CD4-positive, alpha-beta T cell (primary cell): Measurements from ENCODE around the gene D2HGDH. TPM values are rescaled to one million over a fixed set of nuclear protein-coding genes. Genes with fewer than 3 reads are reported as not detected.

Source experiments
- ATAC-seq: fragments of 200-7000 bp; cut with Tn5 transposase; one replicate; pipeline ENCODE4 v1.10.0; 2022; ENCODE audit warnings: mild to moderate bottlenecking; ENCODE audit not compliant: poor library complexity
- CTCF ChIA-PET: fragments of 350-600 bp; sonication (Branson Sonifier 250); formaldehyde crosslinking; loops from one replicate; lab custom pipeline; 2021; ENCODE audit warnings: antibody characterized with exemption, inconsistent platforms; lab: Charles Lee
- POLR2A ChIA-PET: fragments of 350-600 bp; sonication (Branson Sonifier 250); formaldehyde crosslinking; loops from one replicate; lab custom pipeline; 2021; ENCODE audit warnings: antibody characterized with exemption, inconsistent platforms; lab: Charles Lee
- DNase-seq, 14 experiments: peaks; one replicate each; pipeline ENCODE4 v3.0.0-alpha.2; 2013 to 2020; ENCODE audit warnings: mixed read lengths in 2 of 14
- H3K27ac ChIP-seq, 2 donors: one replicate each; pipeline versions ENCODE4 v1.5.1 to v1.7.0; 2013; ENCODE audit warnings: low read length in 2 of 2, low read depth in 1 of 2, mild to moderate bottlenecking in 1 of 2
- H3K27me3 ChIP-seq, 2 experiments: 1 replicate in 1 of 2; 2 replicates in 1 of 2; pipeline versions ENCODE4 v1.6.1 to v1.7.0; 2013; ENCODE audit warnings: low read length in 2 of 2, control low read depth in 1 of 2, mild to moderate bottlenecking in 1 of 2, moderate library complexity in 1 of 2; ENCODE audit not compliant: insufficient read depth in 2 of 2, control insufficient read depth in 1 of 2
- H3K36me3 ChIP-seq: one replicate; pipeline ENCODE4 v1.6.1; 2013; ENCODE audit warnings: low read length, control low read depth; ENCODE audit not compliant: insufficient read depth
- H3K4me1 ChIP-seq: one replicate; pipeline ENCODE4 v1.6.1; 2013; ENCODE audit warnings: low read length, control low read depth; ENCODE audit not compliant: insufficient read depth
- H3K4me3 ChIP-seq: one replicate; pipeline ENCODE4 v1.5.1; 2013; ENCODE audit warnings: mild to moderate bottlenecking, low read length, moderate library complexity
- H3K9me3 ChIP-seq, 2 experiments: 1 replicate in 1 of 2; 2 replicates in 1 of 2; pipeline versions ENCODE4 v1.6.1 to v1.7.0; 2013; ENCODE audit warnings: low read length in 2 of 2, mild to moderate bottlenecking in 2 of 2, control low read depth in 1 of 2, moderate library complexity in 1 of 2; ENCODE audit not compliant: control insufficient read depth in 1 of 2, insufficient read depth in 1 of 2
- H3K27ac Mint-ChIP-seq: one replicate; pipeline ENCODE4 v1.8.0; 2020; ENCODE audit warnings: mixed read lengths
- H3K27me3 Mint-ChIP-seq: one replicate; pipeline ENCODE4 v1.8.0; 2021; ENCODE audit warnings: mixed read lengths
- H3K36me3 Mint-ChIP-seq: one replicate; pipeline ENCODE4 v1.8.0; 2021; ENCODE audit warnings: low read depth, mixed read lengths
- H3K4me1 Mint-ChIP-seq: one replicate; pipeline ENCODE4 v1.8.0; 2021; ENCODE audit warnings: low read depth, mixed read lengths
- H3K4me3 Mint-ChIP-seq: one replicate; pipeline ENCODE4 v1.8.0; 2020; ENCODE audit warnings: mild to moderate bottlenecking, mixed read lengths
- H3K9me3 Mint-ChIP-seq: one replicate; pipeline ENCODE4 v1.8.0; 2020; ENCODE audit warnings: mixed read lengths
- CTCF ChIP-seq: fragments of 200-600 bp; IDR thresholded peaks from one replicate; pipeline ENCODE4 v1.8.0; 2022; ENCODE audit warnings: antibody characterized with exemption, mild to moderate bottlenecking
- intact Hi-C, 2 experiments: fragments of 100-400 bp; cut with DNase I in 1 of 2; cut with micrococcal nuclease in 1 of 2; formaldehyde crosslinking; loops; one replicate each; pipeline versions ENCODE4 v1.15.1 to v1.9.0; 2023 to 2025; cut with DNase I, micrococcal nuclease
- total RNA-seq, 174 experiments: library from RNA in 2 of 174; stranded (reverse) in 2 of 174; gene quantifications; one replicate each; pipeline ENCODE4 v1.2.3 and lab custom pipeline; 2021 to 2026

D2HGDH gene
- total RNA-seq, 2 experiments from 2014 or later, result 27.6 to 30.6 TPM

GRCh38 chr2:241772063-241772499 is 37.7 kb downstream of the D2HGDH start:
- Mint-ChIP-seq H3K4me3 (peak overlapping the region; percentile 17), H3K27me3 (no peaks in the 10 kb centered on the region), H3K9me3 (no peaks in the 10 kb centered on the region), H3K4me1 (peaks cover 15% of the 10 kb centered on the region), H3K36me3 (no peaks in the 10 kb centered on the region), H3K27ac (peak overlapping the region; percentile 16)
- DNase-seq (peak in 5 of 14 experiments; percentile 24 to 80 (median 59)), ATAC-seq (peak; percentile 34)
- TF ChIP-seq CTCF, result no peak
- peak overlapping the region; percentile 10 for H3K4me3 ChIP-seq
- intact Hi-C loops, result no loop called here
- ChIA-PET POLR2A (no interaction called here), CTCF (no interaction called here)
- peaks cover 0 to 4% of the 10 kb centered on the region in 2 experiments for H3K27me3 ChIP-seq
- H3K9me3 ChIP-seq, result no peaks in the 10 kb centered on the region
- H3K4me1 ChIP-seq, result peaks cover 17% of the 10 kb centered on the region
- H3K27ac ChIP-seq, result no peak overlapping the region
- no peaks in the 10 kb centered on the region for H3K36me3 ChIP-seq

- no peak for ATAC-seq
- H3K4me1 ChIP-seq, result peaks cover 17% of the 10 kb centered on the region
- no peaks in the 10 kb centered on the region for H3K36me3 ChIP-seq
- Mint-ChIP-seq H3K4me3 (no peak overlapping the region), H3K36me3 (no peaks in the 10 kb centered on the region), H3K4me1 (peaks cover 15% of the 10 kb centered on the region), H3K9me3 (no peaks in the 10 kb centered on the region), H3K27me3 (no peaks in the 10 kb centered on the region), H3K27ac (no peak overlapping the region)
- intact Hi-C loops, result no loop called here
- POLR2A ChIA-PET, result no interaction called here
- H3K9me3 ChIP-seq, result no peaks in the 10 kb centered on the region
- CTCF ChIA-PET, result no interaction called here
- DNase-seq, result peak in 1 of 14 experiments; percentile 15
- H3K27me3 ChIP-seq, result peaks cover 0 to 4% of the 10 kb centered on the region in 2 experiments
- H3K4me3 ChIP-seq, result no peak overlapping the region
- TF ChIP-seq CTCF, result no peak
- no peak overlapping the region for H3K27ac ChIP-seq
Observed at GRCh38 chr2:241773511-241774418, 39.3 kb downstream of the D2HGDH start.

GRCh38 chr2:241774419-241775222 is 40.2 kb downstream of the D2HGDH start:
- Mint-ChIP-seq H3K27me3 (no peaks in the 10 kb centered on the region), H3K36me3 (no peaks in the 10 kb centered on the region), H3K4me3 (no peak overlapping the region), H3K27ac (no peak overlapping the region), H3K9me3 (no peaks in the 10 kb centered on the region), H3K4me1 (peaks cover 15% of the 10 kb centered on the region)
- H3K36me3 ChIP-seq, result no peaks in the 10 kb centered on the region
- ChIA-PET CTCF (no interaction called here), POLR2A (no interaction called here)
- no peak for ATAC-seq
- peaks cover 0 to 4% of the 10 kb centered on the region in 2 experiments for H3K27me3 ChIP-seq
- no peak overlapping the region for H3K4me3 ChIP-seq
- TF ChIP-seq CTCF, result no peak
- intact Hi-C loops, result no loop called here
- peaks cover 17% of the 10 kb centered on the region for H3K4me1 ChIP-seq
- peak in 2 of 14 experiments; percentile 17 to 30 for DNase-seq
- no peak overlapping the region for H3K27ac ChIP-seq
- no peaks in the 10 kb centered on the region for H3K9me3 ChIP-seq
